Nephron progenitor cell (in vitro differentiated cells): Measurements from ENCODE around the gene BTG2.
"Not testable (repeated sequence)": the region's sequence is repeated elsewhere in the genome, so short reads cannot be mapped to it uniquely, and the experiment has no call there.

Experiments
- DNase-seq: peaks from one replicate; pipeline ENCODE4 v3.0.0; 2021
- H3K27ac Mint-ChIP-seq: 2 replicates; pipeline ENCODE4 v1.8.0; 2021; ENCODE audit warnings: mild to moderate bottlenecking, moderate library complexity, mixed read lengths
- H3K27me3 Mint-ChIP-seq: 2 replicates; pipeline ENCODE4 v1.8.0; 2021; ENCODE audit warnings: mild to moderate bottlenecking, low read depth, mixed read lengths; ENCODE audit not compliant: poor library complexity
- H3K36me3 Mint-ChIP-seq: 2 replicates; pipeline ENCODE4 v1.8.0; 2021; ENCODE audit warnings: low read depth, mixed read lengths
- H3K4me1 Mint-ChIP-seq: 2 replicates; pipeline ENCODE4 v1.8.0; 2021; ENCODE audit warnings: mixed read lengths
- H3K4me3 Mint-ChIP-seq: 2 replicates; pipeline ENCODE4 v1.8.0; 2021; ENCODE audit warnings: mild to moderate bottlenecking, moderate library complexity, mixed read lengths
- H3K9me3 Mint-ChIP-seq: 2 replicates; pipeline ENCODE4 v1.8.0; 2021; ENCODE audit warnings: mild to moderate bottlenecking, moderate library complexity, mixed read lengths
- TF ChIP-seq, protein P1 (sequence below): fragments of 200-600 bp; sonication (generic); IDR thresholded peaks from 2 replicates; pipeline ENCODE4 v1.5.0; 2021; ENCODE audit warnings: antibody characterized with exemption

BTG2 gene

DNA sequence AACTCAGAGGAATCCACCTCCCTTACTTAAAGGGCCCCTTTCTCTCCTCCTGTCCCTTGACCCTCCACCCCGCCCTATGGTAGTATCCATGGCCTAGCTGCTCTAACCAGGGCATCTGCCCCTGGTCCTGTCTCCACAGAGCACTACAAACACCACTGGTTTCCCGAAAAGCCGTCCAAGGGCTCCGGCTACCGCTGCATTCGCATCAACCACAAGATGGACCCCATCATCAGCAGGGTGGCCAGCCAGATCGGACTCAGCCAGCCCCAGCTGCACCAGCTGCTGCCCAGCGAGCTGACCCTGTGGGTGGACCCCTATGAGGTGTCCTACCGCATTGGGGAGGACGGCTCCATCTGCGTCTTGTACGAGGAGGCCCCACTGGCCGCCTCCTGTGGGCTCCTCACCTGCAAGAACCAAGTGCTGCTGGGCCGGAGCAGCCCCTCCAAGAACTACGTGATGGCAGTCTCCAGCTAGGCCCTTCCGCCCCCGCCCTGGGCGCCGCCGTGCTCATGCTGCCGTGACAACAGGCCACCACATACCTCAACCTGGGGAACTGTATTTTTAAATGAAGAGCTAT lies 1.7 kb downstream of the BTG2 start:
- Mint-ChIP-seq H3K36me3 (no peaks in the 10 kb centered on the region), H3K27me3 (peaks cover 11% of the 10 kb centered on the region), H3K9me3 (no peaks in the 10 kb centered on the region), H3K4me3 (peak overlapping the region; percentile 88), H3K4me1 (peaks cover 66% of the 10 kb centered on the region), H3K27ac (peak overlapping the region; percentile 92)
- peak; percentile 25 for DNase-seq
- TF ChIP-seq, protein P1, sequence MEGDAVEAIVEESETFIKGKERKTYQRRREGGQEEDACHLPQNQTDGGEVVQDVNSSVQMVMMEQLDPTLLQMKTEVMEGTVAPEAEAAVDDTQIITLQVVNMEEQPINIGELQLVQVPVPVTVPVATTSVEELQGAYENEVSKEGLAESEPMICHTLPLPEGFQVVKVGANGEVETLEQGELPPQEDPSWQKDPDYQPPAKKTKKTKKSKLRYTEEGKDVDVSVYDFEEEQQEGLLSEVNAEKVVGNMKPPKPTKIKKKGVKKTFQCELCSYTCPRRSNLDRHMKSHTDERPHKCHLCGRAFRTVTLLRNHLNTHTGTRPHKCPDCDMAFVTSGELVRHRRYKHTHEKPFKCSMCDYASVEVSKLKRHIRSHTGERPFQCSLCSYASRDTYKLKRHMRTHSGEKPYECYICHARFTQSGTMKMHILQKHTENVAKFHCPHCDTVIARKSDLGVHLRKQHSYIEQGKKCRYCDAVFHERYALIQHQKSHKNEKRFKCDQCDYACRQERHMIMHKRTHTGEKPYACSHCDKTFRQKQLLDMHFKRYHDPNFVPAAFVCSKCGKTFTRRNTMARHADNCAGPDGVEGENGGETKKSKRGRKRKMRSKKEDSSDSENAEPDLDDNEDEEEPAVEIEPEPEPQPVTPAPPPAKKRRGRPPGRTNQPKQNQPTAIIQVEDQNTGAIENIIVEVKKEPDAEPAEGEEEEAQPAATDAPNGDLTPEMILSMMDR: no peak

DNA sequence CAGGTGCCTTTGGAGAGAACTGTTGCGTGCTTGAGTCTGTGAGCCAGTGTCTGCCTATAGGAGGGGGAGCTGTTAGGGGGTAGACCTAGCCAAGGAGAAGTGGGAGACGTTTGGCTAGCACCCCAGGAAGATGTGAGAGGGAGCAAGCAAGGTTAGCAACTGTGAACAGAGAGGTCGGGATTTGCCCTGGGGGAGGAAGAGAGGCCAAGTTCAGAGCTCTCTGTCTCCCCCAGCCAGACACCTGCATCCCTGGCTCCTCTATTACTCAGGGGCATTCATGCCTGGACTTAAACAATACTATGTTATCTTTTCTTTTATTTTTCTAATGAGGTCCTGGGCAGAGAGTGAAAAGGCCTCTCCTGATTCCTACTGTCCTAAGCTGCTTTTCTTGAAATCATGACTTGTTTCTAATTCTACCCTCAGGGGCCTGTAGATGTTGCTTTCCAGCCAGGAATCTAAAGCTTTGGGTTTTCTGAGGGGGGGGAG lies 2.4 kb downstream of the BTG2 start:
- H3K9me3 Mint-ChIP-seq: no peaks in the 10 kb centered on the region
- H3K27me3 Mint-ChIP-seq: peaks cover 8% of the 10 kb centered on the region
- H3K4me1 Mint-ChIP-seq: peaks cover 63% of the 10 kb centered on the region
- H3K27ac Mint-ChIP-seq: peak overlapping the region; percentile 85
- no peak for DNase-seq
- H3K4me3 Mint-ChIP-seq: peak overlapping the region; percentile 88
- no peaks in the 10 kb centered on the region for H3K36me3 Mint-ChIP-seq
- TF ChIP-seq, protein P1: no peak

DNA sequence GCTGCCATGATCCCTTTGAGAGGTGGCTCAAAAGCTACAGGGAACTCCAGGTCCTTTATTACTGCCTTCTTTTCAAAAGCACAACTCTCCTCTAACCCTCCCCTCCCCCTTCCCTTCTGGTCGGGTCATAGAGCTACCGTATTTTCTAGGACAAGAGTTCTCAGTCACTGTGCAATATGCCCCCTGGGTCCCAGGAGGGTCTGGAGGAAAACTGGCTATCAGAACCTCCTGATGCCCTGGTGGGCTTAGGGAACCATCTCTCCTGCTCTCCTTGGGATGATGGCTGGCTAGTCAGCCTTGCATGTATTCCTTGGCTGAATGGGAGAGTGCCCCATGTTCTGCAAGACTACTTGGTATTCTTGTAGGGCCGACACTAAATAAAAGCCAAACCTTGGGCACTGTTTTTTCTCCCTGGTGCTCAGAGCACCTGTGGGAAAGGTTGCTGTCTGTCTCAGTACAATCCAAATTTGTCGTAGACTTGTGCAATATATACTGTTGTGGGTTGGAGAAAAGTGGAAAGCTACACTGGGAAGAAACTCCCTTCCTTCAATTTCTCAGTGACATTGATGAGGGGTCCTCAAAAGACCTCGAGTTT lies 3.1 kb downstream of the BTG2 start:
- TF ChIP-seq, protein P1: no peak
- H3K27me3 Mint-ChIP-seq: peaks cover 7% of the 10 kb centered on the region
- no peaks in the 10 kb centered on the region for H3K9me3 Mint-ChIP-seq
- H3K4me3 Mint-ChIP-seq: peak overlapping the region; percentile 88
- no peak for DNase-seq
- H3K36me3 Mint-ChIP-seq: peaks cover 2% of the 10 kb centered on the region
- no peak overlapping the region for H3K27ac Mint-ChIP-seq
- peaks cover 56% of the 10 kb centered on the region for H3K4me1 Mint-ChIP-seq

DNA sequence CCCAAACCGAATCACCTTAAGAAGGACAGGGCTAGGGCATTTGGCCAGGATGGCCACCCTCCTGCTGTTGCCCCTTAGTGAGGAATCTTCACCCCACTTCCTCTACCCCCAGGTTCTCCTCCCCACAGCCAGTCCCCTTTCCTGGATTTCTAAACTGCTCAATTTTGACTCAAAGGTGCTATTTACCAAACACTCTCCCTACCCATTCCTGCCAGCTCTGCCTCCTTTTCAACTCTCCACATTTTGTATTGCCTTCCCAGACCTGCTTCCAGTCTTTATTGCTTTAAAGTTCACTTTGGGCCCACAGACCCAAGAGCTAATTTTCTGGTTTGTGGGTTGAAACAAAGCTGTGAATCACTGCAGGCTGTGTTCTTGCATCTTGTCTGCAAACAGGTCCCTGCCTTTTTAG lies 3.6 kb downstream of the BTG2 start:
- H3K9me3 Mint-ChIP-seq: peaks cover under 1% of the 10 kb centered on the region
- peaks cover 4% of the 10 kb centered on the region for H3K27me3 Mint-ChIP-seq
- TF ChIP-seq, protein P1: no peak
- H3K4me1 Mint-ChIP-seq: peaks cover 51% of the 10 kb centered on the region
- peak overlapping the region; percentile 33 for H3K27ac Mint-ChIP-seq
- H3K36me3 Mint-ChIP-seq: peaks cover 7% of the 10 kb centered on the region
- peak overlapping the region; percentile 88 for H3K4me3 Mint-ChIP-seq
- no peak for DNase-seq

DNA sequence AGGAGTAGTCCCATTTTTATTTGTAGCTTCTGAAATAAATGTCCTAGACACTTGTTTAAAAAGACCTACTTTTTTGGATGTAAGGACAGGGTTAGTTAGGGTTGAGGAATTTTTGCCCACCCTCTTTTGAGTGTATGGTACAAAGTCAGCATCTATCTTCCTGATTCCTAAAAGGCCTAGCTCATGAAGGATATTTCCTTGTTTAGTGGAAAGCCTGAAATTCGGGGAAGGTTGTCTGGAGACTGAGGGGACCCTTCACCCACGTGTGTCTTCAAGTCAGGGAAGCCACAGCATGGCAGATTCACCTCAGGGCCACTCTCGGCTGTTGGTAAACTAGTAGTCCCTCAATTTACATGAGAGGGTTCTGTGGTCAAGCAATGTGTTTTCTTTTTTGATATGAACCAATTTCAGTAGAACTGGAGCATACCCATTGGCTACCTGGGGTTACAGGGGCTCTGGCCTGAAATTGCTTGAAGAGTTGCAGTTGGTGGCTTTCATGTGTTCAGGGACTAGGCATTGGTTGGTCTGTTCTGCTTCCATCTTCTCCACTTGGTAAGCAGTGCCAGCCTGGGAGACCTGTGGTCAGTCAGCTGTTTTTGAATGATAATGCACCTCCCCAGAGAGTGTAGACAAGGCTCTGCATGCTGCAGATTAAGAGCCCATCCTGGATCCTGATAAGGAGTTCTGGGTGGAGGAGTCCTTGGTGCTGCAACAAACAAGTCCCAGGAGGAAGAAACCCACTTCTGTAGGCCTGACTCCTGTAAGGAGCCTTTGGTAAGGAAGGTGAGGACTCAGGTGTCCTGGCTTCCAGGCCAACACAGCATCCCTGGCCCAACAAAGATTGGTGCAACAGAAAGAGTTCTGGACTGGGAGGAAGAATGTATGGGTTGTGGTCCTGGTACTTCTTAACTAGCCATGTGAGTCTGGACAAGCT lies 6.3 kb downstream of the BTG2 start:
- Mint-ChIP-seq H3K4me1 (peaks cover 43% of the 10 kb centered on the region), H3K27me3 (no peaks in the 10 kb centered on the region), H3K27ac (no peak overlapping the region), H3K4me3 (no peak overlapping the region), H3K36me3 (peaks cover 15% of the 10 kb centered on the region), H3K9me3 (peaks cover 3% of the 10 kb centered on the region)
- no peak for DNase-seq
- TF ChIP-seq, protein P1: no peak

DNA sequence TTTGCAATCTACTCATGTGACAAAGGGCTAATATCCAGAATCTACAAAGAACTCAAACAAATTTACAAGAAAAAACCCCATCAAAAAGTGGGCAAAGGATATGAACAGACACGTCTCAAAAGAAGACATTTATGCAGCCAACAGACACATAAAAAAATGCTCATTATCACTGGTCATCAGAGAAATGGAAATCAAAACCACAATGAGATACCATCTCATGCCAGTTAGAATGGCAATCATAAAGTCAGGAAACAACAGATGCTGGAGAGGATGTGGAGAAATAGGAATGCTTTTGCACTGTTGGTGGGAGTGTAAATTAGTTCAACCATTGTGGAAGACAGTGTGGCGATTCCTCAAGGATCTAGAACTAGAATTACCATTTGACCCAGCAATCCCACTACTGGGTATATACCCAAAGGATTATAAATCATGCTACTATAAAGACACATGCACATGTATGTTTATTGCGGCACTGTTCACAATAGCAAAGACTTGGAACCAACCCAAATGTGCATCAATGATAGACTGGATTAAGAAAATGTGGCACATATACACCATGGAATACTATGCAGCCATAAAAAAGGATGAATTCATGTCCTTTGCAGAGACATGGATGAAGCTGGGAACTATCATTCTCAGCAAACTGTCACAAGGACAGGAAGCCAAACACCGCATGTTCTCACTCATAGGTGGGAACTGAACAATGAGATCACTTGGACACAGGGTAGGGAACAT lies 8.9 kb downstream of the BTG2 start:
- peaks cover 30% of the 10 kb centered on the region for H3K4me1 Mint-ChIP-seq
- H3K4me3 Mint-ChIP-seq, H3K27me3 Mint-ChIP-seq, H3K27ac Mint-ChIP-seq, H3K9me3 Mint-ChIP-seq, DNase-seq: not testable (repeated sequence)
- peaks cover 15% of the 10 kb centered on the region for H3K36me3 Mint-ChIP-seq
